GM10248 (cell line): ENCODE results near the gene DNTT.

Source experiments
- CTCF ChIA-PET: fragments of 300-600 bp; sonication (Branson Sonifier 250); formaldehyde crosslinking; extraction: SDS; loops from one replicate; lab custom pipeline; 2021; ENCODE audit warnings: antibody characterized with exemption; lab: Yijun Ruan, JAX
- POLR2A ChIA-PET: fragments of 350-650 bp; sonication (Branson Sonifier 250); formaldehyde crosslinking; extraction: SDS; loops from one replicate; lab custom pipeline; 2020; ENCODE audit warnings: antibody characterized with exemption; lab: Yijun Ruan, JAX
- DNase-seq: peaks from one replicate; pipeline ENCODE4 v3.0.0; 2012; ENCODE audit errors: extremely low spot score
- TF ChIP-seq, protein P1 (sequence below): IDR thresholded peaks from 2 replicates; pipeline ENCODE4 v1.5.1; 2012; ENCODE audit warnings: mild to moderate bottlenecking, low read depth; ENCODE audit errors: extremely low read depth, missing control alignments, control extremely low read depth

DNTT gene

GRCh38 chr10:96334616-96335526 is 30.6 kb downstream of the DNTT start:
- DNase-seq: peak; percentile 19
- TF ChIP-seq, protein P1, sequence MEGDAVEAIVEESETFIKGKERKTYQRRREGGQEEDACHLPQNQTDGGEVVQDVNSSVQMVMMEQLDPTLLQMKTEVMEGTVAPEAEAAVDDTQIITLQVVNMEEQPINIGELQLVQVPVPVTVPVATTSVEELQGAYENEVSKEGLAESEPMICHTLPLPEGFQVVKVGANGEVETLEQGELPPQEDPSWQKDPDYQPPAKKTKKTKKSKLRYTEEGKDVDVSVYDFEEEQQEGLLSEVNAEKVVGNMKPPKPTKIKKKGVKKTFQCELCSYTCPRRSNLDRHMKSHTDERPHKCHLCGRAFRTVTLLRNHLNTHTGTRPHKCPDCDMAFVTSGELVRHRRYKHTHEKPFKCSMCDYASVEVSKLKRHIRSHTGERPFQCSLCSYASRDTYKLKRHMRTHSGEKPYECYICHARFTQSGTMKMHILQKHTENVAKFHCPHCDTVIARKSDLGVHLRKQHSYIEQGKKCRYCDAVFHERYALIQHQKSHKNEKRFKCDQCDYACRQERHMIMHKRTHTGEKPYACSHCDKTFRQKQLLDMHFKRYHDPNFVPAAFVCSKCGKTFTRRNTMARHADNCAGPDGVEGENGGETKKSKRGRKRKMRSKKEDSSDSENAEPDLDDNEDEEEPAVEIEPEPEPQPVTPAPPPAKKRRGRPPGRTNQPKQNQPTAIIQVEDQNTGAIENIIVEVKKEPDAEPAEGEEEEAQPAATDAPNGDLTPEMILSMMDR: peak; percentile 59
- ChIA-PET POLR2A (no interaction called here), CTCF (interaction anchor here (0.5 to 11.4 kb wide), 27 partner anchors 10 to 641 kb away, joined by 3 to 150 read pairs (median 4); partner anchors contain the start of genes DNTT and TCTN3)

GRCh38 chr10:96337106-96337505 is 32.9 kb downstream of the DNTT start:
- ChIA-PET POLR2A (no interaction called here), CTCF (interaction anchor here (1.2 to 11.4 kb wide), 9 partner anchors 11 to 320 kb away, joined by 3 to 150 read pairs (median 11); partner anchors contain the start of gene DNTT)
- TF ChIP-seq, protein P1: no peak
- DNase-seq: no peak

DNA sequence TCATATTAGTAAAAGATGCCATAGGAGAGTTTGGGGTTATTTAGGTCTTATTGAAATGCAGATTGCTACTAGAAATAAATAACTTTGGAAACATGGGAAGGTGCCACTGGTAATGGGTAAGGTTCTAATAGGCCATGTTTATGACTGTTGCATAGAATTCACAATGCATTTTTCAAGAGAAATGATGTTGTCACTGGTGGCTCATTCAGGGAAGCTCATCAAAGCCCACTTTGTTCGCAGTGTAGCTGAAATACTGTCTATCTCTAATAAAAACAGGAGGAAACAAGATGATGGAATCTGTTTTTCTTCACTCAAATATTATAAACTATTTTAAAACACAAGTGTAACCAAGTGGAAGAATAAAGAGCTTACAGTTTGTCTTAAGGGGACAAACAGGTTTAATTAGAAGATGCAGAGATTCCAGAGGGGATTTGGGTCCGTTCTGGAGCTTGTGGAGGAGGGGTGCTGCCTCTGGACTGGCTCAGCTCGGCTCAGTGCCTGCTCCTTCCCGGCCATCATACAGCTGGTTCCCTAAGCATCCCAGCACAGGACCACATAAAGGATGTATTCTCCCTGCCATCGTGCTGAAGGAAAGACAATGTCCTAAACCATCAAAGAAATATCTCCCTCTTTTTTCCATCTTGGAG is 34.2 kb downstream of the DNTT start:
- no peak for DNase-seq
- ChIA-PET POLR2A (no interaction called here), CTCF (interaction anchor here (1.1 to 11.4 kb wide), 13 partner anchors 10 to 321 kb away, joined by 3 to 150 read pairs (median 7); no protein-coding TSS in a partner anchor)
- TF ChIP-seq, protein P1: no peak

- CTCF ChIA-PET: interaction anchor here (0.8 to 11.4 kb wide), 14 partner anchors 8 to 322 kb away, joined by 3 to 150 read pairs (median 6); no protein-coding TSS in a partner anchor
- POLR2A ChIA-PET: no interaction called here
- DNase-seq: no peak
- TF ChIP-seq, protein P1: no peak
Observed at GRCh38 chr10:96339383-96339782, 35.1 kb downstream of the DNTT start.

- TF ChIP-seq, protein P1: peak; percentile 94
- DNase-seq: peak; percentile 60
- ChIA-PET CTCF (interaction anchor here (0.8 to 11.4 kb wide), 32 partner anchors 8 to 646 kb away, joined by 3 to 150 read pairs (median 3); partner anchors contain the start of genes OPALIN and TCTN3), POLR2A (interaction anchor here (0.6 kb wide), 1 partner anchor 112 kb away, joined by 5 read pairs; no protein-coding TSS in a partner anchor)
Observed at GRCh38 chr10:96339956-96340904, 36.0 kb downstream of the DNTT start.
